H1 (cell line): ENCODE data around the gene ETV1. TPM values are rescaled to one million over a fixed set of nuclear protein-coding genes. Genes with fewer than 3 reads are reported as not detected.

Experiments used
- CTCF ChIA-PET: fragments of 300-600 bp; sonication (Branson Sonifier 250); formaldehyde crosslinking; loops from one replicate; lab custom pipeline; 2021; ENCODE audit not compliant: partially characterized antibody; lab: Charles Lee
- POLR2A ChIA-PET: fragments of 300-600 bp; sonication (Branson Sonifier 250); formaldehyde crosslinking; loops from one replicate; lab custom pipeline; 2021; ENCODE audit warnings: inconsistent platforms; ENCODE audit not compliant: partially characterized antibody; lab: Charles Lee
- DNase-seq, 2 experiments: peaks; one replicate each; pipeline versions ENCODE4 v3.0.0 to v3.0.0-alpha.2; 2010 to 2022; ENCODE audit warnings: low spot score in 2 of 2, low read depth in 1 of 2, mixed read lengths in 1 of 2
- FAIRE-seq: peaks from 2 replicates; lab custom pipeline; 2011; peaks lifted over from hg19 to GRCh38; lab: Jason Lieb, UNC
- H2AFZ ChIP-seq: 2 replicates; pipeline ENCODE4 v1.8.1; 2012; ENCODE audit warnings: low read length, inconsistent platforms
- H2AK5ac ChIP-seq: 2 replicates; pipeline ENCODE4 v1.6.1; 2013; ENCODE audit warnings: low read depth, low read length
- H2BK120ac ChIP-seq: replicated peaks from 2 replicates; pipeline ENCODE3; 2013; ENCODE audit warnings: low read depth, low read length, inconsistent platforms
- H2BK12ac ChIP-seq: 2 replicates; pipeline ENCODE4 v1.6.1; 2013; ENCODE audit warnings: low read depth, low read length
- H2BK15ac ChIP-seq: 2 replicates; pipeline ENCODE4 v1.6.1; 2013; ENCODE audit warnings: low read length
- H2BK20ac ChIP-seq: 2 replicates; pipeline ENCODE4 v1.6.1; 2013; ENCODE audit warnings: low read length
- H2BK5ac ChIP-seq: 2 replicates; pipeline ENCODE4 v1.6.1; 2013; ENCODE audit warnings: low read depth, low read length
- H3K14ac ChIP-seq: 2 replicates; pipeline ENCODE4 v1.6.1; 2013; ENCODE audit warnings: inconsistent platforms; ENCODE audit not compliant: insufficient read length
- H3K18ac ChIP-seq: 2 replicates; pipeline ENCODE4 v1.6.1; 2013; ENCODE audit warnings: low read length; ENCODE audit errors: extremely low read depth
- H3K23ac ChIP-seq: 2 replicates; pipeline ENCODE4 v1.6.1; 2013; ENCODE audit warnings: inconsistent platforms; ENCODE audit not compliant: insufficient read length
- H3K23me2 ChIP-seq: 2 replicates; pipeline ENCODE4 v1.6.1; 2013; ENCODE audit warnings: low read depth, low read length
- H3K27ac ChIP-seq: 2 replicates; pipeline ENCODE4 v1.6.1; 2011; ENCODE audit warnings: low read depth, low read length, inconsistent platforms
- H3K27me3 ChIP-seq, 4 experiments: replicated peaks in 1 of 4; 1 replicate in 1 of 4; 2 replicates in 3 of 4; pipeline versions ENCODE4 v1.6.1 to v1.8.1; 2011 to 2013; ENCODE audit warnings: low read length in 3 of 4, mild to moderate bottlenecking in 3 of 4, inconsistent platforms in 2 of 4, mixed read lengths in 2 of 4, moderate library complexity in 1 of 4; ENCODE audit not compliant: control insufficient read depth in 3 of 4, insufficient read depth in 3 of 4; ENCODE audit errors: extremely low read depth in 1 of 4
- H3K36me3 ChIP-seq, 4 experiments: 2 replicates each; pipeline versions ENCODE4 v1.6.1 to v1.8.1; 2011 to 2013; ENCODE audit warnings: mild to moderate bottlenecking in 4 of 4, low read length in 3 of 4, moderate library complexity in 2 of 4, control low read depth in 1 of 4, inconsistent platforms in 1 of 4; ENCODE audit not compliant: insufficient read depth in 4 of 4, control insufficient read depth in 2 of 4
- H3K4ac ChIP-seq: replicated peaks from 2 replicates; pipeline ENCODE3; 2013; ENCODE audit warnings: low read length, low read depth, mixed read lengths, inconsistent platforms; ENCODE audit not compliant: insufficient read length
- H3K4me1 ChIP-seq, 4 experiments: replicated peaks in 1 of 4; 1 replicate in 1 of 4; 2 replicates in 3 of 4; pipeline versions ENCODE4 v1.6.1 to v1.8.1; 2011 to 2013; ENCODE audit warnings: low read length in 3 of 4, inconsistent platforms in 2 of 4, mixed read lengths in 1 of 4; ENCODE audit not compliant: insufficient read depth in 4 of 4, control insufficient read depth in 3 of 4
- H3K4me2 ChIP-seq, 2 experiments: 2 replicates each; pipeline versions ENCODE4 v1.6.1 to v1.8.1; 2011 to 2013; ENCODE audit warnings: low read depth in 2 of 2, low read length in 2 of 2, control low read depth in 1 of 2, inconsistent platforms in 1 of 2, mild to moderate bottlenecking in 1 of 2; ENCODE audit not compliant: insufficient read depth in 1 of 2
- H3K4me3 ChIP-seq, 4 experiments: fragments of 200-600, 300-600 bp in 1 of 4; sonication (generic), shearing (Covaris generic), sonication (Bioruptor Twin) in 1 of 4; 2 replicates each; pipeline versions ENCODE4 v1.5.1 to v1.8.1; 2011 to 2016; ENCODE audit warnings: low read length in 4 of 4, low read depth in 3 of 4, control low read depth in 2 of 4, inconsistent platforms in 2 of 4, mild to moderate bottlenecking in 2 of 4, mixed read lengths in 1 of 4, moderate library complexity in 1 of 4; ENCODE audit not compliant: insufficient read depth in 2 of 4; ENCODE audit errors: extremely low read depth in 1 of 4
- H3K56ac ChIP-seq: replicated peaks from 2 replicates; pipeline ENCODE3; 2013; ENCODE audit warnings: low read depth, mild to moderate bottlenecking, mixed read lengths, low read length, inconsistent platforms; ENCODE audit not compliant: insufficient read length
- H3K79me1 ChIP-seq: 2 replicates; pipeline ENCODE4 v1.6.1; 2013; ENCODE audit warnings: low read depth, low read length, control low read depth
- H3K79me2 ChIP-seq, 2 experiments: 2 replicates each; pipeline versions ENCODE4 v1.6.1 to v1.8.1; 2012 to 2013; ENCODE audit warnings: low read length in 2 of 2, mild to moderate bottlenecking in 2 of 2, inconsistent platforms in 1 of 2; ENCODE audit not compliant: insufficient read depth in 2 of 2, control insufficient read depth in 1 of 2
- H3K9ac ChIP-seq, 4 experiments: replicated peaks in 1 of 4; 1 replicate in 1 of 4; 2 replicates in 3 of 4; pipeline versions ENCODE4 v1.6.1 to v1.8.1; 2011 to 2013; ENCODE audit warnings: low read depth in 3 of 4, low read length in 3 of 4, control low read depth in 2 of 4, mild to moderate bottlenecking in 2 of 4, moderate library complexity in 2 of 4, inconsistent platforms in 1 of 4; ENCODE audit errors: extremely low read depth in 1 of 4
- H3K9me3 ChIP-seq, 2 experiments: 2 replicates each; pipeline versions ENCODE4 v1.6.1 to v1.8.1; 2012 to 2013; ENCODE audit warnings: mild to moderate bottlenecking in 2 of 2, moderate library complexity in 2 of 2, control low read depth in 1 of 2, inconsistent platforms in 1 of 2, low read depth in 1 of 2, low read length in 1 of 2, mixed read lengths in 1 of 2; ENCODE audit not compliant: insufficient read depth in 2 of 2
- H4K20me1 ChIP-seq, 2 experiments: replicated peaks in 1 of 2; 2 replicates each; pipeline versions ENCODE3 to v1.8.1; 2011 to 2013; ENCODE audit warnings: inconsistent platforms in 2 of 2, low read length in 2 of 2, mild to moderate bottlenecking in 1 of 2; ENCODE audit not compliant: insufficient read depth in 2 of 2, control insufficient read depth in 1 of 2
- H4K5ac ChIP-seq: 2 replicates; pipeline ENCODE4 v1.6.1; 2013; ENCODE audit warnings: low read length, low read depth, mixed read lengths, inconsistent platforms; ENCODE audit not compliant: insufficient read length
- H4K8ac ChIP-seq: 2 replicates; pipeline ENCODE4 v1.8.0; 2013; ENCODE audit warnings: mild to moderate bottlenecking, moderate library complexity, low read length, inconsistent platforms; ENCODE audit not compliant: insufficient read depth; ENCODE audit errors: extremely low read depth
- H4K91ac ChIP-seq: replicated peaks from 2 replicates; pipeline ENCODE3; 2013; ENCODE audit warnings: low read length, mixed read lengths, inconsistent platforms; ENCODE audit not compliant: insufficient read length
- ATF3 ChIP-seq: IDR thresholded peaks from 2 replicates; pipeline ENCODE4 v1.6.1; 2011; ENCODE audit warnings: low read depth, mild to moderate bottlenecking, low read length; ENCODE audit not compliant: insufficient read depth
- CHD2 ChIP-seq: IDR thresholded peaks from 2 replicates; pipeline ENCODE4 v1.6.1; 2012; ENCODE audit warnings: low read length, improper control_type of control experiment
- MAFK ChIP-seq: IDR thresholded peaks from 2 replicates; pipeline ENCODE4 v1.6.1; 2012; ENCODE audit warnings: low read depth, mild to moderate bottlenecking, improper control_type of control experiment, low read length
- RBBP5 ChIP-seq: IDR thresholded peaks from 2 replicates; pipeline ENCODE4 v1.7.1; 2012; ENCODE audit warnings: low read depth, mild to moderate bottlenecking, inconsistent platforms, low read length, moderate library complexity, borderline replicate concordance
- RNF2 ChIP-seq: fragments of 200-900, 300-1000 bp; sonication (generic); IDR thresholded peaks from 2 replicates; pipeline ENCODE4 v1.7.1; 2016; ENCODE audit warnings: borderline replicate concordance, low read depth, mild to moderate bottlenecking, antibody characterized with exemption, low read length; ENCODE audit not compliant: poor library complexity, severe bottlenecking; ENCODE audit errors: missing control alignments
- TBP ChIP-seq: IDR thresholded peaks from 2 replicates; pipeline ENCODE4 v1.6.1; 2011; ENCODE audit warnings: low read depth, low read length, improper control_type of control experiment
- WGBS, 2 experiments: shearing (Covaris generic) in 1 of 2; methylation state at CpG; one replicate each; pipeline versions ENCODE4 v1.1.6 to v1.1.7; 2013 to 2015; ENCODE audit warnings: low lambda C conversion rate in 2 of 2, mixed read lengths in 2 of 2, inconsistent platforms in 1 of 2, low coverage in 1 of 2, missing lambda C conversion rate in 1 of 2; ENCODE audit not compliant: insufficient replicate concordance in 2 of 2, insufficient coverage in 1 of 2, insufficient read length in 1 of 2; ENCODE audit errors: extremely low coverage in 1 of 2, missing lambda C conversion rate in 1 of 2; 5-methylcytosine and 5-hydroxymethylcytosine counted together
- polyA plus RNA-seq, 7 experiments: library from polyadenylated mRNA; depleted of rRNA in 3 of 7; stranded (reverse) in 5 of 7; unstranded in 2 of 7; fragments of >200 nt in 5 of 7; fragments of 200-250 nt in 2 of 7; gene quantifications; 1 replicate in 5 of 7; 2 replicates in 1 of 7; 4 replicates in 1 of 7; pipeline versions ENCODE4 v1.2.1 to v1.2.3, GENCODE V29; 2011 to 2013; ENCODE audit warnings: missing spikeins in 2 of 7, mixed read lengths in 2 of 7
- total RNA-seq: library from RNA; stranded (reverse); fragmentation: NEBNext Ultra II Directional; extraction: Animal tissue kit (Norgen Biotek cat#: 25700); gene quantifications from 2 replicates; pipeline ENCODE4 v1.2.1, GENCODE V29; 2021
- TF ChIP-seq, protein P1 (sequence below): IDR thresholded peaks from 2 replicates; pipeline ENCODE4 v1.6.1; 2011; ENCODE audit warnings: low read length, improper control_type of control experiment

The ETV1 gene
- total and polyA plus RNA-seq, 2 of the 8 experiments (the other 6 are each of a cell fraction or from before 2014, with no cell fraction given): 58.3 to 91.2 TPM

- CTCF ChIA-PET: no interaction called here
- H3K4ac ChIP-seq: no peak overlapping the region
These were observed 143.9 kb downstream of the ETV1 start for GRCh38 chr7:13845601-13846000.

More at GRCh38 chr7:13845601-13846000, 143.9 kb downstream of the ETV1 start:
- Histone ChIP-seq H3K27me3 (no peaks in the 10 kb centered on the region; a peak in 1 of 7 replicates), H3K4me1 (peaks cover 0 to 5% (median 2%) of the 10 kb centered on the region in 4 experiments; a peak in 3 of 7 replicates), H2BK15ac (no peak overlapping the region), H4K5ac (no peak overlapping the region), H2AFZ (no peak overlapping the region), H3K23me2 (no peaks in the 10 kb centered on the region; the same call in 1 of the 2 replicates), H3K9me3 (no peaks in the 10 kb centered on the region), H4K8ac (no peak overlapping the region), H2BK20ac (no peak overlapping the region), H3K56ac (no peak overlapping the region), H3K4me2 (no peak overlapping the region), H2BK120ac (no peak overlapping the region), H4K91ac (no peak overlapping the region), H3K36me3 (no peaks in the 10 kb centered on the region; a peak in 2 of 8 replicates), H2BK5ac (no peak overlapping the region), H3K79me1 (no peaks in the 10 kb centered on the region), H3K23ac (no peak overlapping the region), H3K4me3 (no peak overlapping the region), H3K14ac (no peak overlapping the region), H4K20me1 (no peaks in the 10 kb centered on the region), H3K9ac (no peak overlapping the region), H3K18ac (no peak overlapping the region), H3K27ac (no peak overlapping the region), H3K79me2 (no peaks in the 10 kb centered on the region), H2AK5ac (no peak overlapping the region), H2BK12ac (no peak overlapping the region)
- TF ChIP-seq TBP (no peak), RNF2 (no peak), RBBP5 (no peak), CHD2 (no peak), MAFK (no peak), ATF3 (no peak)
- TF ChIP-seq, protein P1, sequence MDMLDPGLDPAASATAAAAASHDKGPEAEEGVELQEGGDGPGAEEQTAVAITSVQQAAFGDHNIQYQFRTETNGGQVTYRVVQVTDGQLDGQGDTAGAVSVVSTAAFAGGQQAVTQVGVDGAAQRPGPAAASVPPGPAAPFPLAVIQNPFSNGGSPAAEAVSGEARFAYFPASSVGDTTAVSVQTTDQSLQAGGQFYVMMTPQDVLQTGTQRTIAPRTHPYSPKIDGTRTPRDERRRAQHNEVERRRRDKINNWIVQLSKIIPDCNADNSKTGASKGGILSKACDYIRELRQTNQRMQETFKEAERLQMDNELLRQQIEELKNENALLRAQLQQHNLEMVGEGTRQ: no peak
- WGBS, 2 experiments: 93% methylated on average over 3 of the region's 3 CpGs; no CpG with 5 or more reads in 1 of the 2 experiments
- POLR2A ChIA-PET: no interaction called here
- FAIRE-seq (no peak), DNase-seq (no peak)
